Transverse colon (tissue), 4 donors: ENCODE results near the gene ABHD12. TPM values are rescaled to one million over a fixed set of nuclear protein-coding genes. Genes with fewer than 3 reads are reported as not detected.

Experiments used
- DNase-seq: peaks from one replicate; pipeline ENCODE4 v3.0.0-alpha.2; 2019
- H3K27ac ChIP-seq, 4 donors: fragments of 200-600 bp; sonication (generic); 2 replicates each; pipeline ENCODE4 v1.5.1; 2016 to 2018; ENCODE audit warnings: inconsistent platforms in 4 of 4
- H3K27me3 ChIP-seq: fragments of 200-600 bp; sonication (generic); 2 replicates; pipeline ENCODE4 v1.5.1; 2017; ENCODE audit warnings: inconsistent platforms
- H3K36me3 ChIP-seq, 4 donors: fragments of 200-600 bp; sonication (generic); 2 replicates each; pipeline ENCODE4 v1.5.1; 2017 to 2019; ENCODE audit warnings: inconsistent platforms in 4 of 4
- H3K4me1 ChIP-seq, 4 donors: fragments of 200-600 bp; sonication (generic); 2 replicates each; pipeline ENCODE4 v1.5.1; 2017 to 2020; ENCODE audit warnings: inconsistent platforms in 4 of 4
- H3K4me3 ChIP-seq, 4 donors: fragments of 200-600 bp; sonication (generic); 1 replicate in 1 of 4; 2 replicates in 3 of 4; pipeline versions ENCODE4 v1.5.1 to v1.6.1; 2017 to 2019; ENCODE audit warnings: inconsistent platforms in 4 of 4
- H3K9me3 ChIP-seq, 2 donors: fragments of 200-600 bp; sonication (generic); 2 replicates each; pipeline ENCODE4 v1.5.1; 2017 to 2019; ENCODE audit warnings: inconsistent platforms in 2 of 2
- CTCF ChIP-seq, 5 experiments: fragments of 200-600 bp in 3 of 5; fragments of 450-650 bp in 2 of 5; sonication (generic) in 3 of 5; IDR thresholded peaks; 1 replicate in 2 of 5; 2 replicates in 3 of 5; pipeline ENCODE4 v1.5.1; 2016 to 2017; ENCODE audit warnings: antibody characterized with exemption in 5 of 5, inconsistent platforms in 3 of 5, mild to moderate bottlenecking in 2 of 5, moderate library complexity in 1 of 5
- EP300 ChIP-seq: sonication (generic); formaldehyde crosslinking; IDR thresholded peaks from one replicate; pipeline ENCODE4 v1.6.1; 2017; ENCODE audit warnings: antibody characterized with exemption, low read depth
- POLR2A ChIP-seq: fragments of 450-650 bp; IDR thresholded peaks from one replicate; pipeline ENCODE4 v1.6.1; 2016; ENCODE audit warnings: antibody characterized with exemption, mild to moderate bottlenecking, moderate library complexity
- POLR2AphosphoS5 ChIP-seq, 3 donors: sonication (generic); formaldehyde crosslinking; IDR thresholded peaks; one replicate each; pipeline ENCODE4 v1.6.1; 2016; ENCODE audit warnings: antibody characterized with exemption in 3 of 3
- WGBS, 2 donors: methylation state at CpG; one replicate each; pipeline ENCODE4 v1.1.5; 2018; ENCODE audit warnings: low coverage in 1 of 2; 5-methylcytosine and 5-hydroxymethylcytosine counted together
- in situ Hi-C, 4 donors: fragments of 200-750 bp; cut with MboI; loops; one replicate each; pipeline versions ENCODE4 v1.15.0 to v1.15.1; 2017; ENCODE audit warnings: low sequenced_read_pairs in 3 of 4, low pct_ligation_motif_present in 1 of 4, low pct_unique_long_range_greater_than_20kb in 1 of 4
- intact Hi-C: fragments of 100-400 bp; cut with DNase I; formaldehyde crosslinking; loops from one replicate; pipeline ENCODE4 v1.15.1; 2023; ENCODE audit warnings: low total_unique reads
- total RNA-seq, 4 donors: library from RNA; depleted of rRNA; stranded (reverse); fragments of >200 nt; gene quantifications; one replicate each; pipeline ENCODE4 v1.1.0, GENCODE V29; 2016

ABHD12 gene
- total RNA-seq, 4 donors from 2014 or later: 67.3 to 103 (median 73.4) TPM

- Histone ChIP-seq H3K27me3 (no peaks in the 10 kb centered on the region), H3K27ac (peak overlapping the region; percentile 16 to 67 (median 43)), H3K36me3 (peaks cover 0 to 27% (median 12%) of the 10 kb centered on the region in 4 donors), H3K9me3 (no peaks in the 10 kb centered on the region), H3K4me1 (peaks cover 9 to 26% (median 22%) of the 10 kb centered on the region in 4 donors), H3K4me3 (no peak overlapping the region)
- in situ Hi-C loops (loop anchor here in 2 of 4 donors (10.0 to 25.0 kb wide), 2 partner anchors 91 to 106 kb away; partner anchors contain the start of gene ENTPD6 (in 1 of the 2)), intact Hi-C loops (no loop called here)
- no peak for DNase-seq
- 72 to 85% methylated on average over 9 to 10 of the region's 10 CpGs for WGBS, 2 donors
- no peak for TF ChIP-seq POLR2AphosphoS5 (IDR thresholded peaks at IDR 0.05)
- no peak for TF ChIP-seq POLR2A
- no peak for TF ChIP-seq CTCF (IDR thresholded peaks at IDR 0.05)
- no peak for TF ChIP-seq EP300
These were observed 97.1 kb downstream of the ABHD12 start for GRCh38 chr20:25293507-25293906.

- Histone ChIP-seq H3K36me3 (peaks cover 0 to 39% (median 16%) of the 10 kb centered on the region in 4 donors), H3K27me3 (no peaks in the 10 kb centered on the region), H3K27ac (no peak overlapping the region), H3K9me3 (no peaks in the 10 kb centered on the region), H3K4me3 (no peak overlapping the region), H3K4me1 (peaks cover 9 to 26% (median 22%) of the 10 kb centered on the region in 4 donors)
- DNase-seq: no peak
- TF ChIP-seq EP300 (no peak), POLR2A (no peak), POLR2AphosphoS5 (IDR thresholded peaks at IDR 0.05) (peak in 2 of 3 donors; percentile 8 to 32), CTCF (IDR thresholded peaks at IDR 0.05) (no peak)
- intact Hi-C loops: no loop called here
- in situ Hi-C loops: loop anchor here in 2 of 4 donors (10.0 to 25.0 kb wide), 2 partner anchors 92 to 105 kb away; partner anchors contain the start of gene ENTPD6 (in 1 of the 2)
- WGBS, 2 donors: 95% methylated on average over 4 to 35 of the region's 35 CpGs
These were observed 98.3 kb downstream of the ABHD12 start for GRCh38 chr20:25292176-25292891.

- WGBS, 2 donors: 93% methylated on average over 26 of the region's 26 CpGs; no CpG with 5 or more reads in 1 of the 2 donors
- no peak overlapping the region for H3K27ac ChIP-seq
- intact Hi-C loops: no loop called here
- no peaks in the 10 kb centered on the region for H3K9me3 ChIP-seq
- in situ Hi-C loops: loop anchor here in 2 of 4 donors (10.0 to 25.0 kb wide), 2 partner anchors 93 to 104 kb away; partner anchors contain the start of gene ENTPD6 (in 1 of the 2)
- peaks cover 0 to 46% (median 19%) of the 10 kb centered on the region in 4 donors for H3K36me3 ChIP-seq
- DNase-seq: no peak
- H3K27me3 ChIP-seq: no peaks in the 10 kb centered on the region
- H3K4me1 ChIP-seq: peaks cover 9 to 24% (median 20%) of the 10 kb centered on the region in 4 donors
- H3K4me3 ChIP-seq: no peak overlapping the region
- TF ChIP-seq POLR2AphosphoS5 (IDR thresholded peaks at IDR 0.05): no peak
- no peak for TF ChIP-seq CTCF (IDR thresholded peaks at IDR 0.05)
- TF ChIP-seq POLR2A: no peak
- TF ChIP-seq EP300: no peak
These were observed 99.1 kb downstream of the ABHD12 start for GRCh38 chr20:25291432-25292133.
